Adrenal gland (tissue), 5 donors: ENCODE results near the gene ARMH3.

Source experiments
- POLR2A ChIP-seq, 2 donors: fragments of 450-650 bp; IDR thresholded peaks; one replicate each; pipeline ENCODE4 v1.6.1; 2017; ENCODE audit warnings: antibody characterized with exemption in 2 of 2, mild to moderate bottlenecking in 2 of 2, moderate library complexity in 1 of 2
- TF ChIP-seq, protein P1 (sequence below), 6 experiments: fragments of 450-650 bp in 4 of 6; fragments of 200-600 bp in 2 of 6; sonication (generic) in 1 of 6; IDR thresholded peaks; 1 replicate in 5 of 6; 2 replicates in 1 of 6; pipeline versions ENCODE4 v1.5.1 to v1.8.0; 2016 to 2021; ENCODE audit warnings: antibody characterized with exemption in 6 of 6, mild to moderate bottlenecking in 2 of 6, moderate library complexity in 1 of 6
- donor health status: DM: no; HTN: no; CAD: no.

- TF ChIP-seq, protein P1, sequence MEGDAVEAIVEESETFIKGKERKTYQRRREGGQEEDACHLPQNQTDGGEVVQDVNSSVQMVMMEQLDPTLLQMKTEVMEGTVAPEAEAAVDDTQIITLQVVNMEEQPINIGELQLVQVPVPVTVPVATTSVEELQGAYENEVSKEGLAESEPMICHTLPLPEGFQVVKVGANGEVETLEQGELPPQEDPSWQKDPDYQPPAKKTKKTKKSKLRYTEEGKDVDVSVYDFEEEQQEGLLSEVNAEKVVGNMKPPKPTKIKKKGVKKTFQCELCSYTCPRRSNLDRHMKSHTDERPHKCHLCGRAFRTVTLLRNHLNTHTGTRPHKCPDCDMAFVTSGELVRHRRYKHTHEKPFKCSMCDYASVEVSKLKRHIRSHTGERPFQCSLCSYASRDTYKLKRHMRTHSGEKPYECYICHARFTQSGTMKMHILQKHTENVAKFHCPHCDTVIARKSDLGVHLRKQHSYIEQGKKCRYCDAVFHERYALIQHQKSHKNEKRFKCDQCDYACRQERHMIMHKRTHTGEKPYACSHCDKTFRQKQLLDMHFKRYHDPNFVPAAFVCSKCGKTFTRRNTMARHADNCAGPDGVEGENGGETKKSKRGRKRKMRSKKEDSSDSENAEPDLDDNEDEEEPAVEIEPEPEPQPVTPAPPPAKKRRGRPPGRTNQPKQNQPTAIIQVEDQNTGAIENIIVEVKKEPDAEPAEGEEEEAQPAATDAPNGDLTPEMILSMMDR (IDR thresholded peaks at IDR 0.05), result no peak
- no peak for TF ChIP-seq POLR2A (IDR thresholded peaks at IDR 0.05)
Observed at GRCh38 chr10:101893510-101894120, 162.4 kb downstream of the ARMH3 start.
